ENCODE data around the gene PTPRT. TPM values are rescaled to one million over a fixed set of nuclear protein-coding genes. Genes with fewer than 3 reads are reported as not detected.

The PTPRT gene
- total and polyA plus RNA-seq, 2 of the 4 experiments (the other 2 are of a cell fraction): not detected

DNA sequence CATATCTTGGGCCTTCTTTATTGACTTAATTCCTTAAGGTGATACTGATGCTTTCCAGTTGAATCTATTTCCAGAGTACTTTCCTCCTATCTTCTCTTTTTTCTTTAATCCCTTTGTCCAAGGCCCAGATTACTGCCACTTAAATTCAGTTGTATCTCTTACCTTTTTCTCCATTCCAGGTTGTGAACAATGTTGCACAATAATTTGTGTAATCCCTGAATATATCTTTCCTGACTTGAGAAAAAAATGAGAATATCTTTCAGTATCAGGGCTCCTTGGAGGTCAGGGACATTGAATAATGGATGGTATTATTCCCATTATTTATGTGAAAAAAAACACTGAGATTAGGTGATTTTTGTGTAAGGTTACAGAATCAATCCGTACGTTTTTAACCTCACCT, 683.3 kb downstream of the PTPRT start:
- Histone ChIP-seq H3K9me1 (ENCODE audit: insufficient read depth, low read length) (no peaks in the 10 kb centered on the region), H3K36me3 (ENCODE audit: control insufficient read depth, insufficient read depth, low read length) (no peaks in the 10 kb centered on the region), H4K91ac (ENCODE audit: insufficient read depth, low read depth, low read length) (no peak overlapping the region), H3K4ac (ENCODE audit: low read depth, low read length) (no peak overlapping the region), H3K56ac (ENCODE audit: extremely low read depth, insufficient read depth, low read length) (no peak overlapping the region), H4K20me1 (ENCODE audit: insufficient read depth, low read length) (no peaks in the 10 kb centered on the region), H2BK5ac (ENCODE audit: low read depth, low read length, poor library complexity, severe bottlenecking) (no peak overlapping the region), H3K4me1 (ENCODE audit: control insufficient read depth, insufficient read depth, low read length) (no peaks in the 10 kb centered on the region), H4K8ac (ENCODE audit: low read depth in 2 of 2, low read length in 2 of 2) (no peak overlapping the region), H3K27me3 (ENCODE audit: control insufficient read depth, insufficient read depth, low read length) (no peaks in the 10 kb centered on the region), H3K9ac (ENCODE audit: low read depth, low read length) (no peak overlapping the region), H2BK15ac (ENCODE audit: low read depth, low read length) (no peak overlapping the region), H2AK5ac (ENCODE audit: low read depth, low read length) (no peak overlapping the region), H2AFZ (replicated peaks; ENCODE audit: low read length, poor library complexity) (no peak overlapping the region), H3K14ac (replicated peaks; ENCODE audit: low read depth, low read length) (no peak overlapping the region), H3K27ac (ENCODE audit: insufficient read depth, low read length) (no peak overlapping the region), H3K79me1 (ENCODE audit: low read depth in 1 of 2, low read length in 2 of 2) (no peaks in the 10 kb centered on the region), H3K9me3 (ENCODE audit: control insufficient read depth, insufficient read depth, low read length) (no peaks in the 10 kb centered on the region), H3K18ac (ENCODE audit: low read depth, low read length) (no peak overlapping the region), H2BK20ac (ENCODE audit: low read depth, low read length) (no peak overlapping the region), H3K4me3 (ENCODE audit: insufficient read depth, low read depth, low read length) (no peak overlapping the region), H4K5ac (ENCODE audit: low read depth, low read length) (no peak overlapping the region), H2AK9ac (replicated peaks; ENCODE audit: low read depth, low read length, poor library complexity) (no peak overlapping the region), H2BK120ac (ENCODE audit: low read depth, low read length) (no peak overlapping the region), H3K4me2 (ENCODE audit: low read depth, low read length) (no peak overlapping the region), H3K23ac (ENCODE audit: low read depth, low read length) (no peak overlapping the region)
- in situ Hi-C loops (cut with MboI; ENCODE audit: low sequenced_read_pairs) (no loop called here), dilution Hi-C loops (cut with HindIII; ENCODE audit: low sequenced_read_pairs, unreplicated experiment) (no loop called here), intact Hi-C loops (cut with micrococcal nuclease) (no loop called here)
- DNase-seq (no peak), ATAC-seq (ENCODE audit: low read depth) (no peak)
- TF ChIP-seq RFX5 (IDR thresholded peaks at IDR 0.05; ENCODE audit: low read depth, low read length) (no peak), CEBPB (IDR thresholded peaks at IDR 0.05; ENCODE audit: low read depth, low read length) (peak; percentile 62)
- ChIA-PET CTCF (no interaction called here), POLR2A (ENCODE audit: unreplicated experiment) (no interaction called here)
- no CpG with 5 or more reads among the region's 2 CpGs for WGBS, 2 experiments (ENCODE audit: extremely low coverage in 2 of 2, insufficient read length in 1 of 2)
- no TSS peak for BruUV-seq (replicated peaks)

Data from IMR-90 (cell line).